ENCODE measurements around the gene SMIM29.

GRCh38 chr6:34285448-34286164 is 36.8 kb upstream of the SMIM29 start:
- TF ChIP-seq, protein P1, sequence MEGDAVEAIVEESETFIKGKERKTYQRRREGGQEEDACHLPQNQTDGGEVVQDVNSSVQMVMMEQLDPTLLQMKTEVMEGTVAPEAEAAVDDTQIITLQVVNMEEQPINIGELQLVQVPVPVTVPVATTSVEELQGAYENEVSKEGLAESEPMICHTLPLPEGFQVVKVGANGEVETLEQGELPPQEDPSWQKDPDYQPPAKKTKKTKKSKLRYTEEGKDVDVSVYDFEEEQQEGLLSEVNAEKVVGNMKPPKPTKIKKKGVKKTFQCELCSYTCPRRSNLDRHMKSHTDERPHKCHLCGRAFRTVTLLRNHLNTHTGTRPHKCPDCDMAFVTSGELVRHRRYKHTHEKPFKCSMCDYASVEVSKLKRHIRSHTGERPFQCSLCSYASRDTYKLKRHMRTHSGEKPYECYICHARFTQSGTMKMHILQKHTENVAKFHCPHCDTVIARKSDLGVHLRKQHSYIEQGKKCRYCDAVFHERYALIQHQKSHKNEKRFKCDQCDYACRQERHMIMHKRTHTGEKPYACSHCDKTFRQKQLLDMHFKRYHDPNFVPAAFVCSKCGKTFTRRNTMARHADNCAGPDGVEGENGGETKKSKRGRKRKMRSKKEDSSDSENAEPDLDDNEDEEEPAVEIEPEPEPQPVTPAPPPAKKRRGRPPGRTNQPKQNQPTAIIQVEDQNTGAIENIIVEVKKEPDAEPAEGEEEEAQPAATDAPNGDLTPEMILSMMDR (conservative IDR thresholded peaks at IDR 0.05; ENCODE audit: low read depth, low read length) = no peak
- TF ChIP-seq EZH2phosphoT487 (IDR thresholded peaks at IDR 0.05; ENCODE audit: borderline replicate concordance, low read length) = no peak
- TF ChIP-seq EZH2 (IDR thresholded peaks at IDR 0.05; ENCODE audit: low read length, unreplicated experiment) = no peak
